Coronary artery (tissue), 2 donors: ENCODE measurements around the gene RAB1A.

Experiments
- DNase-seq: peaks from one replicate; pipeline ENCODE4 v3.0.0-alpha.2; 2017; ENCODE audit warnings: low spot score
- H3K27ac ChIP-seq, 2 donors: fragments of 200-600 bp; sonication (generic); one replicate each; pipeline ENCODE4 v1.5.1; 2016 to 2019
- H3K4me3 ChIP-seq: fragments of 200-600 bp; sonication (generic); 2 replicates; pipeline ENCODE4 v1.5.1; 2016; ENCODE audit warnings: mild to moderate bottlenecking, moderate library complexity
- CTCF ChIP-seq: fragments of 200-600 bp; sonication (generic); IDR thresholded peaks from one replicate; pipeline ENCODE4 v1.5.1; 2019; ENCODE audit warnings: antibody characterized with exemption

RAB1A gene

GRCh38 chr2:65053199-65053598 is 76.7 kb downstream of the RAB1A start:
- TF ChIP-seq CTCF = no peak
- no peak for DNase-seq
- no peak overlapping the region for H3K4me3 ChIP-seq
- no peak overlapping the region for H3K27ac ChIP-seq

GRCh38 chr2:65050931-65051330 is 79.0 kb downstream of the RAB1A start:
- no peak overlapping the region for H3K4me3 ChIP-seq
- no peak overlapping the region for H3K27ac ChIP-seq
- no peak for TF ChIP-seq CTCF
- DNase-seq = no peak

GRCh38 chr2:65049010-65049639 is 80.8 kb downstream of the RAB1A start:
- DNase-seq = no peak
- H3K27ac ChIP-seq = no peak overlapping the region
- no peak overlapping the region for H3K4me3 ChIP-seq
- no peak for TF ChIP-seq CTCF

GRCh38 chr2:65046633-65047407 is 83.1 kb downstream of the RAB1A start:
- H3K27ac ChIP-seq = no peak overlapping the region
- DNase-seq = no peak
- no peak for TF ChIP-seq CTCF
- H3K4me3 ChIP-seq = no peak overlapping the region

GRCh38 chr2:65045651-65046050 is 84.3 kb downstream of the RAB1A start:
- no peak for TF ChIP-seq CTCF
- no peak for DNase-seq
- no peak overlapping the region for H3K4me3 ChIP-seq
- H3K27ac ChIP-seq = no peak overlapping the region

- H3K27ac ChIP-seq = no peak overlapping the region
- no peak for TF ChIP-seq CTCF
- DNase-seq = no peak
- no peak overlapping the region for H3K4me3 ChIP-seq
Observed at GRCh38 chr2:65044097-65044735, 85.7 kb downstream of the RAB1A start.
